BLaER1 (cell line): ENCODE results near the gene MYO1D.
"Not testable (repeated sequence)": the region's sequence is repeated elsewhere in the genome, so short reads cannot be mapped to it uniquely, and the experiment has no call there.

ENCODE experiments used
- H3K27ac ChIP-seq: shearing (Covaris generic); formaldehyde crosslinking; 2 replicates; pipeline ENCODE4 v1.8.1; 2022
- H3K27me3 ChIP-seq: shearing (Covaris generic); formaldehyde crosslinking; 2 replicates; pipeline ENCODE4 v1.8.1; 2022
- H3K36me3 ChIP-seq: shearing (Covaris generic); formaldehyde crosslinking; 2 replicates; pipeline ENCODE4 v1.8.1; 2022
- H3K4me1 ChIP-seq: shearing (Covaris generic); formaldehyde crosslinking; 2 replicates; pipeline ENCODE4 v1.8.1; 2022
- H3K4me2 ChIP-seq: shearing (Covaris generic); formaldehyde crosslinking; 2 replicates; pipeline ENCODE4 v1.8.1; 2022
- H3K4me3 ChIP-seq: shearing (Covaris generic); formaldehyde crosslinking; 2 replicates; pipeline ENCODE4 v1.8.1; 2022
- H3K9ac ChIP-seq: shearing (Covaris generic); formaldehyde crosslinking; 2 replicates; pipeline ENCODE4 v1.8.1; 2022
- H3K9me3 ChIP-seq: shearing (Covaris generic); formaldehyde crosslinking; 2 replicates; pipeline ENCODE4 v1.8.1; 2022
- H4K20me1 ChIP-seq: shearing (Covaris generic); formaldehyde crosslinking; 2 replicates; pipeline ENCODE4 v1.8.1; 2022
- Cebpa-rat ChIP-seq: shearing (Covaris generic); IDR thresholded peaks from 2 replicates; pipeline ENCODE4 v1.8.1; 2022

Gene MYO1D

GRCh38 chr17:32835291-32835761 is 41.6 kb downstream of the MYO1D start:
- TF ChIP-seq Cebpa-rat = no peak
- Histone ChIP-seq H4K20me1 (no peaks in the 10 kb centered on the region), H3K27me3 (no peaks in the 10 kb centered on the region), H3K9me3 (no peaks in the 10 kb centered on the region), H3K4me1 (no peaks in the 10 kb centered on the region), H3K27ac (no peak overlapping the region), H3K36me3 (no peaks in the 10 kb centered on the region), H3K9ac (no peak overlapping the region), H3K4me3 (no peak overlapping the region), H3K4me2 (no peak overlapping the region)

- no peak for TF ChIP-seq Cebpa-rat
- H3K9ac ChIP-seq = no peak overlapping the region
These were observed 42.8 kb downstream of the MYO1D start for GRCh38 chr17:32834104-32834503.

GRCh38 chr17:32833526-32833925 is 43.4 kb downstream of the MYO1D start:
- Histone ChIP-seq H3K9me3 (no peaks in the 10 kb centered on the region), H3K27ac (no peak overlapping the region), H3K4me3 (no peak overlapping the region), H3K4me2 (no peak overlapping the region), H3K9ac (no peak overlapping the region), H3K36me3 (no peaks in the 10 kb centered on the region), H3K27me3 (no peaks in the 10 kb centered on the region), H3K4me1 (no peaks in the 10 kb centered on the region), H4K20me1 (no peaks in the 10 kb centered on the region)
- no peak for TF ChIP-seq Cebpa-rat

More at GRCh38 chr17:32834104-32834503, 42.8 kb downstream of the MYO1D start:
- Histone ChIP-seq H3K4me1 (no peaks in the 10 kb centered on the region), H4K20me1 (no peaks in the 10 kb centered on the region), H3K4me2 (no peak overlapping the region), H3K27me3 (no peaks in the 10 kb centered on the region), H3K4me3 (no peak overlapping the region), H3K36me3 (no peaks in the 10 kb centered on the region), H3K9me3 (no peaks in the 10 kb centered on the region), H3K27ac (no peak overlapping the region)

- Histone ChIP-seq H3K36me3 (no peaks in the 10 kb centered on the region), H3K9ac (no peak overlapping the region), H3K9me3 (no peaks in the 10 kb centered on the region), H3K4me3 (no peak overlapping the region), H3K4me1 (no peaks in the 10 kb centered on the region), H3K27ac (no peak overlapping the region), H3K4me2 (no peak overlapping the region), H3K27me3 (no peaks in the 10 kb centered on the region), H4K20me1 (no peaks in the 10 kb centered on the region)
- no peak for TF ChIP-seq Cebpa-rat
These were observed 43.8 kb downstream of the MYO1D start for GRCh38 chr17:32833076-32833475.

- Histone ChIP-seq H3K4me2 (no peak overlapping the region), H3K4me1 (no peaks in the 10 kb centered on the region)
These were observed 45.2 kb downstream of the MYO1D start for GRCh38 chr17:32831627-32832243.

GRCh38 chr17:32831223-32831622 is 45.7 kb downstream of the MYO1D start:
- no peaks in the 10 kb centered on the region for H3K27me3 ChIP-seq
- H4K20me1 ChIP-seq = no peaks in the 10 kb centered on the region
- no peak overlapping the region for H3K9ac ChIP-seq
- no peaks in the 10 kb centered on the region for H3K4me1 ChIP-seq
- H3K4me3 ChIP-seq = no peak overlapping the region
- H3K27ac ChIP-seq = no peak overlapping the region
- TF ChIP-seq Cebpa-rat = no peak
- H3K4me2 ChIP-seq = no peak overlapping the region
- H3K9me3 ChIP-seq = no peaks in the 10 kb centered on the region
- H3K36me3 ChIP-seq = no peaks in the 10 kb centered on the region

More at GRCh38 chr17:32831627-32832243, 45.2 kb downstream of the MYO1D start:
- H3K36me3 ChIP-seq = no peaks in the 10 kb centered on the region
- no peak for TF ChIP-seq Cebpa-rat
- no peak overlapping the region for H3K27ac ChIP-seq
- no peaks in the 10 kb centered on the region for H3K9me3 ChIP-seq
- no peaks in the 10 kb centered on the region for H3K27me3 ChIP-seq
- no peak overlapping the region for H3K4me3 ChIP-seq
- no peak overlapping the region for H3K9ac ChIP-seq
- H4K20me1 ChIP-seq = no peaks in the 10 kb centered on the region

- Histone ChIP-seq H3K9me3 (no peaks in the 10 kb centered on the region), H4K20me1 (no peaks in the 10 kb centered on the region), H3K9ac (no peak overlapping the region), H3K4me2 (no peak overlapping the region), H3K4me1 (no peaks in the 10 kb centered on the region), H3K4me3 (no peak overlapping the region), H3K27me3 (no peaks in the 10 kb centered on the region), H3K36me3 (no peaks in the 10 kb centered on the region), H3K27ac (no peak overlapping the region)
- no peak for TF ChIP-seq Cebpa-rat
These were observed 48.1 kb downstream of the MYO1D start for GRCh38 chr17:32828822-32829221.

GRCh38 chr17:32827227-32827626 is 49.7 kb downstream of the MYO1D start:
- no peak overlapping the region for H3K4me2 ChIP-seq

GRCh38 chr17:32826076-32826475 is 50.8 kb downstream of the MYO1D start:
- H3K4me2 ChIP-seq = no peak overlapping the region
- no peak overlapping the region for H3K4me3 ChIP-seq
- no peak overlapping the region for H3K27ac ChIP-seq
- H3K27me3 ChIP-seq = no peaks in the 10 kb centered on the region
- no peaks in the 10 kb centered on the region for H3K36me3 ChIP-seq
- no peak overlapping the region for H3K9ac ChIP-seq
- no peaks in the 10 kb centered on the region for H3K4me1 ChIP-seq
- H4K20me1 ChIP-seq = no peaks in the 10 kb centered on the region
- no peak for TF ChIP-seq Cebpa-rat
- H3K9me3 ChIP-seq = 0 out of 2 replicates have a peak, but pooled peaks cover 3% of the 10 kb centered on the region

More at GRCh38 chr17:32827227-32827626, 49.7 kb downstream of the MYO1D start:
- H3K27ac ChIP-seq = no peak overlapping the region
- no peak overlapping the region for H3K4me3 ChIP-seq
- no peaks in the 10 kb centered on the region for H3K27me3 ChIP-seq
- no peaks in the 10 kb centered on the region for H3K36me3 ChIP-seq
- no peak for TF ChIP-seq Cebpa-rat
- no peaks in the 10 kb centered on the region for H4K20me1 ChIP-seq
- no peaks in the 10 kb centered on the region for H3K4me1 ChIP-seq
- H3K9me3 ChIP-seq = 0 out of 2 replicates have a peak, but pooled peaks cover 3% of the 10 kb centered on the region
- H3K9ac ChIP-seq = no peak overlapping the region

GRCh38 chr17:32824334-32824733 is 52.6 kb downstream of the MYO1D start:
- no peaks in the 10 kb centered on the region for H3K36me3 ChIP-seq
- H3K27me3 ChIP-seq = no peaks in the 10 kb centered on the region
- H3K9ac ChIP-seq = no peak overlapping the region
- no peaks in the 10 kb centered on the region for H4K20me1 ChIP-seq
- H3K27ac ChIP-seq = no peak overlapping the region
- H3K4me2 ChIP-seq = no peak overlapping the region
- no peak for TF ChIP-seq Cebpa-rat
- H3K9me3 ChIP-seq = 0 out of 2 replicates have a peak, but pooled peaks cover 3% of the 10 kb centered on the region
- H3K4me3 ChIP-seq = no peak overlapping the region
- H3K4me1 ChIP-seq = peaks cover 5% of the 10 kb centered on the region

- Histone ChIP-seq H3K4me1 (peaks cover 16% of the 10 kb centered on the region), H3K36me3 (no peaks in the 10 kb centered on the region), H3K4me3 (no peak overlapping the region), H3K27me3 (no peaks in the 10 kb centered on the region), H3K27ac (no peak overlapping the region), H3K9me3 (0 out of 2 replicates have a peak, but pooled peaks cover 3% of the 10 kb centered on the region), H3K4me2 (no peak overlapping the region), H4K20me1 (no peaks in the 10 kb centered on the region), H3K9ac (no peak overlapping the region)
- no peak for TF ChIP-seq Cebpa-rat
These were observed 53.9 kb downstream of the MYO1D start for GRCh38 chr17:32822996-32823395.

GRCh38 chr17:32821987-32822934 is 54.7 kb downstream of the MYO1D start:
- H3K27ac ChIP-seq, H3K9me3 ChIP-seq, H3K27me3 ChIP-seq, H3K4me2 ChIP-seq, H4K20me1 ChIP-seq, H3K4me3 ChIP-seq, H3K36me3 ChIP-seq, H3K9ac ChIP-seq: not testable (repeated sequence)
- H3K4me1 ChIP-seq = peaks cover 16% of the 10 kb centered on the region
